ENCODE results near the gene ERC2.
A peak's percentile ranks its signal among the peaks of the same experiment; 100 is the strongest.
"Not testable (repeated sequence)": the region's sequence is repeated elsewhere in the genome, so short reads cannot be mapped to it uniquely, and the experiment has no call there.

ERC2 gene

GRCh38 chr3:56468184-56469106 is at the start of gene ERC2:
Gene ERC2, minus strand, starts transcription at chr3:56468467.
- no peak for DNase-seq (ENCODE audit: low read depth)

GRCh38 chr3:56502738-56503137 is 34.5 kb upstream of the ERC2 start:
- no peak for DNase-seq (ENCODE audit: low read depth)

GRCh38 chr3:56496376-56496775 is 28.1 kb upstream of the ERC2 start:
- DNase-seq (ENCODE audit: low read depth): not testable (repeated sequence)

GRCh38 chr3:56494679-56495322 is 26.5 kb upstream of the ERC2 start:
- peak; percentile 57 for DNase-seq (ENCODE audit: low read depth)

GRCh38 chr3:56491566-56491965 is 23.3 kb upstream of the ERC2 start:
- no peak for DNase-seq (ENCODE audit: low read depth)

GRCh38 chr3:56488812-56489600 is 20.7 kb upstream of the ERC2 start:
- DNase-seq (ENCODE audit: low read depth): no peak

GRCh38 chr3:56484525-56485032 is 16.3 kb upstream of the ERC2 start:
- DNase-seq (ENCODE audit: low read depth): no peak

- DNase-seq (ENCODE audit: low read depth): no peak
These were observed 15.9 kb upstream of the ERC2 start for GRCh38 chr3:56484122-56484521.

- no peak for DNase-seq (ENCODE audit: low read depth)
These were observed 9.4 kb upstream of the ERC2 start for GRCh38 chr3:56477646-56478045.

- no peak for DNase-seq (ENCODE audit: low read depth)
These were observed 8.5 kb upstream of the ERC2 start for GRCh38 chr3:56476771-56477170.

- no peak for DNase-seq (ENCODE audit: low read depth)
These were observed 3.5 kb upstream of the ERC2 start for GRCh38 chr3:56471771-56472170.

GRCh38 chr3:56469141-56469540 is 874 bp upstream of the ERC2 start:
- no peak for DNase-seq (ENCODE audit: low read depth)

GRCh38 chr3:56467801-56468183 is 475 bp downstream of the ERC2 start:
- no peak for DNase-seq (ENCODE audit: low read depth)

GRCh38 chr3:56467108-56467507 is 1.2 kb downstream of the ERC2 start:
- DNase-seq (ENCODE audit: low read depth): peak; percentile 30

- DNase-seq (ENCODE audit: low read depth): no peak
These were observed 8.5 kb downstream of the ERC2 start for GRCh38 chr3:56459719-56460118.

- DNase-seq (ENCODE audit: low read depth): no peak
These were observed 9.2 kb downstream of the ERC2 start for GRCh38 chr3:56459104-56459496.

- DNase-seq (ENCODE audit: low read depth): no peak
These were observed 9.7 kb downstream of the ERC2 start for GRCh38 chr3:56458496-56459103.

- DNase-seq (ENCODE audit: low read depth): no peak
These were observed 12.2 kb downstream of the ERC2 start for GRCh38 chr3:56456117-56456516.

GRCh38 chr3:56453011-56453410 is 15.3 kb downstream of the ERC2 start:
- DNase-seq (ENCODE audit: low read depth): no peak

- no peak for DNase-seq (ENCODE audit: low read depth)
These were observed 16.2 kb downstream of the ERC2 start for GRCh38 chr3:56452085-56452484.

- DNase-seq (ENCODE audit: low read depth): no peak
These were observed 24.9 kb downstream of the ERC2 start for GRCh38 chr3:56443372-56443771.

GRCh38 chr3:56428667-56429066 is 39.6 kb downstream of the ERC2 start:
- no peak for DNase-seq (ENCODE audit: low read depth)

Measured in activated T-cell treated with anti-CD3 and anti-CD28 coated beads for 24 hours (primary cell).